Natural killer cell (primary cell): ENCODE results near the gene ELOF1. TPM values are rescaled to one million over a fixed set of nuclear protein-coding genes. Genes with fewer than 3 reads are reported as not detected.
A peak's percentile ranks its signal among the peaks of the same experiment; 100 is the strongest.

Experiments used
- ATAC-seq, 3 donors: fragments of 150-1000 bp in 2 of 3; fragments of 200-7000 bp in 1 of 3; cut with Tn5 transposase; 1 replicate in 1 of 3; 2 replicates in 2 of 3; pipeline ENCODE4 v1.10.0; 2021; ENCODE audit warnings: mild to moderate bottlenecking in 2 of 3, moderate library complexity in 2 of 3
- DNase-seq, 2 donors: peaks; one replicate each; pipeline versions ENCODE4 v3.0.0 to v3.0.0-alpha.2; 2013 to 2021; ENCODE audit warnings: mixed read lengths in 1 of 2
- H3K27ac ChIP-seq: one replicate; pipeline ENCODE4 v1.5.1; 2013; ENCODE audit warnings: mild to moderate bottlenecking, low read length
- H3K27me3 ChIP-seq: one replicate; pipeline ENCODE4 v1.6.1; 2013; ENCODE audit warnings: low read length; ENCODE audit not compliant: control insufficient read depth, insufficient read depth
- H3K36me3 ChIP-seq: one replicate; pipeline ENCODE4 v1.6.1; 2013; ENCODE audit warnings: low read length; ENCODE audit not compliant: control insufficient read depth, insufficient read depth
- H3K4me1 ChIP-seq: one replicate; pipeline ENCODE4 v1.6.1; 2013; ENCODE audit warnings: low read length; ENCODE audit not compliant: control insufficient read depth, insufficient read depth
- H3K4me3 ChIP-seq: one replicate; pipeline ENCODE4 v1.5.1; 2013; ENCODE audit warnings: low read length
- H3K9me3 ChIP-seq: one replicate; pipeline ENCODE4 v1.6.1; 2013; ENCODE audit warnings: low read length; ENCODE audit not compliant: control insufficient read depth, insufficient read depth
- H3K27ac Mint-ChIP-seq, 2 donors: one replicate each; pipeline ENCODE4 v1.8.0; 2022; ENCODE audit warnings: mild to moderate bottlenecking in 2 of 2, mixed read lengths in 2 of 2, moderate library complexity in 1 of 2
- H3K27me3 Mint-ChIP-seq, 2 donors: one replicate each; pipeline ENCODE4 v1.8.0; 2022; ENCODE audit warnings: low read depth in 2 of 2, mixed read lengths in 2 of 2
- H3K36me3 Mint-ChIP-seq: one replicate; pipeline ENCODE4 v1.8.0; 2022; ENCODE audit warnings: mixed read lengths
- H3K4me1 Mint-ChIP-seq, 2 donors: one replicate each; pipeline ENCODE4 v1.8.0; 2022; ENCODE audit warnings: mixed read lengths in 2 of 2
- H3K4me3 Mint-ChIP-seq: one replicate; pipeline ENCODE4 v1.8.0; 2022; ENCODE audit warnings: mild to moderate bottlenecking, moderate library complexity, mixed read lengths
- H3K9me3 Mint-ChIP-seq, 2 donors: one replicate each; pipeline ENCODE4 v1.8.0; 2022; ENCODE audit warnings: mixed read lengths in 2 of 2
- WGBS: methylation state at CpG from one replicate; pipeline ENCODE4 v1.1.7; 2013; ENCODE audit warnings: missing lambda C conversion rate; ENCODE audit not compliant: insufficient coverage; 5-methylcytosine and 5-hydroxymethylcytosine counted together
- intact Hi-C: fragments of 100-400 bp; cut with micrococcal nuclease; formaldehyde crosslinking; loops from one replicate; pipeline ENCODE4 v1.14.2; 2022
- total RNA-seq, 4 donors: library from RNA; stranded (reverse); fragments of 120-200 nt in 1 of 4; gene quantifications; one replicate each; pipeline versions ENCODE4 v1.2.3 to v1.2.4, GENCODE V29; 2013 to 2022
- TF ChIP-seq, protein P1 (sequence below): fragments of 200-600 bp; IDR thresholded peaks from one replicate; pipeline ENCODE4 v1.8.0; 2022; ENCODE audit warnings: antibody characterized with exemption

ELOF1 gene
- total RNA-seq, 3 donors from 2014 or later (not counting 1 experiment from before 2014, with no cell fraction given), result 46.4 to 54.2 (median 50.0) TPM

DNA sequence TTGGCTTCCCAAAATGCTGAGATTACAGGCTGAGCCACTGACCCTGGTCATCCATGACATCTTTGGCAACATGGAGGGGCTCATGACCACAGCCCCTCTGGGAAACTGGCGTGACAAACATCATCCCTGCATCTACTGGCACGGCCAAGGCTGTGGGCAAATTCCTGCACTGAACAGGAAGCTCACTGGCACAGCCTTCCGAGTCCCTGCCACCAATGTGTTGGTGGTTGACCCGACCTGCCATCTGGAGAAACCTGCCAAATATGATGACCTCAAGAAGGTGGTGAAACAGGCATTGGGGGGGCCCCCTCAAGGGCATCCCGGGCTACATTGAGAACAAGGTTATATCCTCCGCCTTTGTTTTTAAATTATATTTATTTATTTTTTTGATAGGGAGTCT, 27.3 kb upstream of the ELOF1 start:
- Mint-ChIP-seq H3K36me3 (no peaks in the 10 kb centered on the region), H3K9me3 (no peaks in the 10 kb centered on the region), H3K4me3 (no peak overlapping the region), H3K27me3 (no peaks in the 10 kb centered on the region), H3K27ac (no peak overlapping the region), H3K4me1 (peaks cover 13 to 17% of the 10 kb centered on the region in 2 donors)
- intact Hi-C loops, result loop anchor here (2.0 to 5.0 kb wide), 2 partner anchors 90 to 294 kb away; no protein-coding TSS in a partner anchor
- TF ChIP-seq, protein P1, sequence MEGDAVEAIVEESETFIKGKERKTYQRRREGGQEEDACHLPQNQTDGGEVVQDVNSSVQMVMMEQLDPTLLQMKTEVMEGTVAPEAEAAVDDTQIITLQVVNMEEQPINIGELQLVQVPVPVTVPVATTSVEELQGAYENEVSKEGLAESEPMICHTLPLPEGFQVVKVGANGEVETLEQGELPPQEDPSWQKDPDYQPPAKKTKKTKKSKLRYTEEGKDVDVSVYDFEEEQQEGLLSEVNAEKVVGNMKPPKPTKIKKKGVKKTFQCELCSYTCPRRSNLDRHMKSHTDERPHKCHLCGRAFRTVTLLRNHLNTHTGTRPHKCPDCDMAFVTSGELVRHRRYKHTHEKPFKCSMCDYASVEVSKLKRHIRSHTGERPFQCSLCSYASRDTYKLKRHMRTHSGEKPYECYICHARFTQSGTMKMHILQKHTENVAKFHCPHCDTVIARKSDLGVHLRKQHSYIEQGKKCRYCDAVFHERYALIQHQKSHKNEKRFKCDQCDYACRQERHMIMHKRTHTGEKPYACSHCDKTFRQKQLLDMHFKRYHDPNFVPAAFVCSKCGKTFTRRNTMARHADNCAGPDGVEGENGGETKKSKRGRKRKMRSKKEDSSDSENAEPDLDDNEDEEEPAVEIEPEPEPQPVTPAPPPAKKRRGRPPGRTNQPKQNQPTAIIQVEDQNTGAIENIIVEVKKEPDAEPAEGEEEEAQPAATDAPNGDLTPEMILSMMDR, result no peak
- no peak overlapping the region for H3K27ac ChIP-seq
- peaks cover 32% of the 10 kb centered on the region for H3K4me1 ChIP-seq
- 18% methylated on average over 4 of the region's 6 CpGs for WGBS
- no peaks in the 10 kb centered on the region for H3K27me3 ChIP-seq
- H3K36me3 ChIP-seq, result no peaks in the 10 kb centered on the region
- DNase-seq (no peak), ATAC-seq (no peak)
- H3K4me3 ChIP-seq, result no peak overlapping the region
- no peaks in the 10 kb centered on the region for H3K9me3 ChIP-seq

DNA sequence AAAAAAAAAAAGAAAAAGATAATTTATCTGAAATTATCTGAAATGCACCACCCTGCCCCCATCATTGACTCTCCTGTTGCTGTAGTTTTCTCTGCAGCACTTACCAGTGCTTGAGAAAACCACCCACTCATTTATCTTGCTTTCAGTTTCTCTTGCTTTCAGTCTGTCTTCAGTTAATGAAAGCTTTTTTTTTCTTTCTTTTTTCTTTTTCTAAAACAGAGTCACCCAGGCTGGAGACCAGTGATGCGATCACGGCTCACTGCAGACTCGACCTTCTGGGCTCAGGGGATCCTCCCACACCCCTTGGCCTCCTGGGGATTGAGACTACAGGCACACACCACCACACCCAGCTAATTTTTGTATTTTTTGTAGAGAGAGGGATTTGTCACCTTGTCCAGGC, 22.7 kb upstream of the ELOF1 start:
- Histone ChIP-seq H3K36me3 (no peaks in the 10 kb centered on the region), H3K4me3 (no peak overlapping the region), H3K27ac (peak overlapping the region; percentile 70), H3K9me3 (no peaks in the 10 kb centered on the region), H3K4me1 (peaks cover 62% of the 10 kb centered on the region), H3K27me3 (no peaks in the 10 kb centered on the region)
- peak; percentile 78 to 88 (median 80) for ATAC-seq
- no peaks in the 10 kb centered on the region for H3K27me3 Mint-ChIP-seq
- intact Hi-C loops, result no loop called here
- peak in 1 of 2 donors; percentile 64 for DNase-seq
- H3K4me3 Mint-ChIP-seq, result peak overlapping the region; percentile 80
- no peaks in the 10 kb centered on the region for H3K9me3 Mint-ChIP-seq
- TF ChIP-seq, protein P1, result no peak
- no peaks in the 10 kb centered on the region for H3K36me3 Mint-ChIP-seq
- peak overlapping the region; percentile 84 to 88 for H3K27ac Mint-ChIP-seq
- H3K4me1 Mint-ChIP-seq, result peaks cover 14 to 19% of the 10 kb centered on the region in 2 donors
- 14% methylated on average over 3 of the region's 3 CpGs for WGBS

DNA sequence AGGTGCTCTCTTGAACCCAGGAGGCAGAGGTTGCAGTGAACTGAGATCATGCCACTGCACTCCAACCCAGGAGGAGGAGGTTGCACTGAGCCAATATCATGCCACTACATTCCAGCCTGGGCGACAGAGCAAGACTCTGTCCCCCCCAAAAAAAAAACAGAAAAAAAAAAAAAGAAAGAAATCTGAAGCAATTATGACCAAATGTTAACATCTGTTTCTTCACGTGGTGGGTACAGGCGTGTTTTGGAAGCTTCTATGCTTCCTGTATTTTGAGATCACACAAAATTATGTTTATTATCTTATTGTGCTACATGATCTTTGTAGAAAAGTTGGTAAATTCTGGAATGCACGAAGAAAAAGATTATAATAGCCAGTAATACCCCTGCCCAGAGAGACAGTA, 21.1 kb upstream of the ELOF1 start:
- Mint-ChIP-seq H3K4me1 (peaks cover 14 to 19% of the 10 kb centered on the region in 2 donors), H3K36me3 (no peaks in the 10 kb centered on the region), H3K27ac (no peak overlapping the region), H3K27me3 (no peaks in the 10 kb centered on the region), H3K9me3 (no peaks in the 10 kb centered on the region), H3K4me3 (no peak overlapping the region)
- 64% methylated on average over 4 of the region's 4 CpGs for WGBS
- ATAC-seq (no peak), DNase-seq (no peak)
- H3K27ac ChIP-seq, result peak overlapping the region; percentile 29
- H3K27me3 ChIP-seq, result no peaks in the 10 kb centered on the region
- intact Hi-C loops, result no loop called here
- H3K4me3 ChIP-seq, result no peak overlapping the region
- H3K9me3 ChIP-seq, result no peaks in the 10 kb centered on the region
- H3K4me1 ChIP-seq, result peaks cover 57% of the 10 kb centered on the region
- TF ChIP-seq, protein P1, result no peak
- H3K36me3 ChIP-seq, result no peaks in the 10 kb centered on the region
